GM12801 (cell line): ENCODE results near the gene KCNK2.

Experiments used
- TF ChIP-seq, protein P1 (sequence below): IDR thresholded peaks from one replicate; pipeline ENCODE4 v1.5.1; 2011; ENCODE audit warnings: control low read depth; ENCODE audit not compliant: insufficient read length; ENCODE audit errors: extremely low read depth

The KCNK2 gene

DNA sequence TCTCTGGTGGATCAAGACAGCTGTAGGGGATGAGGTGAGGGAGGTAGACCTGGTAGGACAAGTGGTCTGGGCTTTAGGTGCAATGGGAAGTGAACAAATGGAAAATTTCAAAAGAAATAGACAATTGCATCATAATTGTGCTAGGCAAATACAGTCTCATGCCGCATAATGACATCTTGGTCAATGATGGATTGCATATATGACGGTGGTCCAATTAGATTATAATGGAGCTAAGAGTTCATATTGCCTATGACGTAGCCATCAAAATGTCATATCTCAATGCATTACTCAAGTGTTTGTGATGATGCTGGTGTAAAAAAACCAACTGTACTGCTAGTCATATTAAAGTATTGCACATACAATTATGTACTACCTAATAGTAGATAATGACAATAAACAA, 19.0 kb downstream of the KCNK2 start:
- TF ChIP-seq, protein P1, sequence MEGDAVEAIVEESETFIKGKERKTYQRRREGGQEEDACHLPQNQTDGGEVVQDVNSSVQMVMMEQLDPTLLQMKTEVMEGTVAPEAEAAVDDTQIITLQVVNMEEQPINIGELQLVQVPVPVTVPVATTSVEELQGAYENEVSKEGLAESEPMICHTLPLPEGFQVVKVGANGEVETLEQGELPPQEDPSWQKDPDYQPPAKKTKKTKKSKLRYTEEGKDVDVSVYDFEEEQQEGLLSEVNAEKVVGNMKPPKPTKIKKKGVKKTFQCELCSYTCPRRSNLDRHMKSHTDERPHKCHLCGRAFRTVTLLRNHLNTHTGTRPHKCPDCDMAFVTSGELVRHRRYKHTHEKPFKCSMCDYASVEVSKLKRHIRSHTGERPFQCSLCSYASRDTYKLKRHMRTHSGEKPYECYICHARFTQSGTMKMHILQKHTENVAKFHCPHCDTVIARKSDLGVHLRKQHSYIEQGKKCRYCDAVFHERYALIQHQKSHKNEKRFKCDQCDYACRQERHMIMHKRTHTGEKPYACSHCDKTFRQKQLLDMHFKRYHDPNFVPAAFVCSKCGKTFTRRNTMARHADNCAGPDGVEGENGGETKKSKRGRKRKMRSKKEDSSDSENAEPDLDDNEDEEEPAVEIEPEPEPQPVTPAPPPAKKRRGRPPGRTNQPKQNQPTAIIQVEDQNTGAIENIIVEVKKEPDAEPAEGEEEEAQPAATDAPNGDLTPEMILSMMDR: no peak

DNA sequence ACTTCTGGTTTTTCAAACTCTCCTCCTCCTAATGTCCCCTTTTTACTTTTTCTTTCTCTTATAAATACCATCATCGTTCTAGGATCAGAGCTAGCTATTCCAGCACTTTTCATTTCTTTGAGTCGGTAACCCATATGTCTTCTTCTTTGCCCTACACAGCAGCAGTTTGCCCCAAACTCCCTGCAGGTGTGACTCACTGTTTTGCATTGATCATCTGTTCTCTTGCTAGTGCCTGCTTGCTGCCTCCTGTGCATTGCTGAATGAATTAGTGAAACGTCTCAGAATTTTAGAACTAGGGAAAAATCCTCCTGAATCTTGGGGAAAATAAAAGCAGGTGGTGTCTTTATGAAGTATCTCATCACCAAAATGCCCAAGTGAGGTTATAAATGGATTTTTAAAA, 21.7 kb downstream of the KCNK2 start:
- TF ChIP-seq, protein P1: no peak

DNA sequence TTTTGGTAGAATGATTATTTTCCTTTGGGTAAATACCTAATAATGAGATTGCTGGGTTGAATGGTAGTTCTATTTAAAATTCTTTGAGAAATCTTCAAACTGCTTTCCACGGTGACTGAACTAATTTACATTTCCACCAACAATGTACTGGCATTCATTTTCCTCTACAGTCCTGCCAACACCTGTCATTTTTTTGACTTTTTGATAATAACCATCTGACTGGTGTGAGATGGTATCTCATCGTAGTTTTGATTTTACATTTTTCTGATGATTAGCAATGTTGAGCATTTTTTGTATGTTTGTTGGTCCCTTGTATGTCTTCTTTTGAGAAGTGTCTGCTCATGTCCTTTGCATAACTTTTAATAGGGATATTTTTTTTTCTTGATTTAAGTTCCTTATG, 23.5 kb downstream of the KCNK2 start:
- TF ChIP-seq, protein P1: no peak

DNA sequence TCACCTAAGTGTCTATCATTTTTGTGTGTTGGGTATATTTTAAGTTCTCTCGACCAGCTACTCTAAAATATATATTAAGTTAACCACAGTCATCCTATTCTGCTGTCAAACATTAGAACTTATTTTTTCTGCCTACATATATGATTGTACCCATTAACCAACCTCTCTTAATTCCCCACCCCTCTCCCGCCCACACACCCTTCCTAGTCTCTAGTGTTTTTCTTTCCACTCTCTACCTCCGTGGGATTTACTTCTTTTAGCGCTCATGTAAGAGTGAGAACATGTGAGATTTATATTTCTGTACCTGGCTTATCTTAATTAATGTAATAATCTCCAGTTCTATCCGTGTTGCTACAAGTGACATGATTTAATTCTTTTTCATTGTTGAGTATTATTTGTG, 26.6 kb downstream of the KCNK2 start:
- TF ChIP-seq, protein P1: no peak

DNA sequence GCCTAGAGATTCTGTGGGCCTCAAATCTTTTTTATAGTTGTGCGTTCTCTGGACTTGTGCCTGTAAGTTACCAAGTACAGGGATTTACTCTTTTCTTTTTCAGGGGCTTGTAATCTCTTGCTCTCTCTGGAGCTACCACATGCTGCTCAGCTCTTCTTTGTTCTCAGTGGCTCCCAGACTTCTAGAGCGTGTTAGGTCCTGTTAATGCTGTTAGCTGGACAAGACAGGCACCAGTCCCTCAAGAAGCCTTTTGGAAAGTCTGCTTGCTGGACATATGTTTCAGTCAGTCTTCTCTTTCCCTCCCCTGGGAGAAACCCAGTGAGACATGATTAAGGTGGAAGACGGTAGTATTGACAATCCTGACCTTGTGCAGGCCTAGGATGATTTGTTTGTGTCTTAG, 29.4 kb downstream of the KCNK2 start:
- TF ChIP-seq, protein P1: no peak

DNA sequence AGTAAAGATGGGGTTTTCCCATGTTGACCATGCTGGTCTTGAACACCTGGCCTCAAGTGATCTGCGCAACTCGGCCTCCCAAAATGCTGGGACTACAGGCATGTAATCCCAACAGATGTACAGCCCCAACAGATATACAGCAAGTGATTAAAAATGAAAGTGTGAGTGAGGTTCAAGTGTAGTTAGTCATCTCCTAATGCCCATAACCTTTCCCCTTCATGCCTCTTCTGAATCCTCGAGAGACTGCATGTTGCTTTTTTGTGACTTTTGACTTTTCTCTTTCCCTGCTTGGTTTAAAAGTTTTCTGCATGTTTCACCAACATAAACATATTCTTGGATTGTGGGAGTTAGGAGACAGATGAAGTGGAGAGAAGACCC, 31.2 kb downstream of the KCNK2 start:
- TF ChIP-seq, protein P1: no peak

DNA sequence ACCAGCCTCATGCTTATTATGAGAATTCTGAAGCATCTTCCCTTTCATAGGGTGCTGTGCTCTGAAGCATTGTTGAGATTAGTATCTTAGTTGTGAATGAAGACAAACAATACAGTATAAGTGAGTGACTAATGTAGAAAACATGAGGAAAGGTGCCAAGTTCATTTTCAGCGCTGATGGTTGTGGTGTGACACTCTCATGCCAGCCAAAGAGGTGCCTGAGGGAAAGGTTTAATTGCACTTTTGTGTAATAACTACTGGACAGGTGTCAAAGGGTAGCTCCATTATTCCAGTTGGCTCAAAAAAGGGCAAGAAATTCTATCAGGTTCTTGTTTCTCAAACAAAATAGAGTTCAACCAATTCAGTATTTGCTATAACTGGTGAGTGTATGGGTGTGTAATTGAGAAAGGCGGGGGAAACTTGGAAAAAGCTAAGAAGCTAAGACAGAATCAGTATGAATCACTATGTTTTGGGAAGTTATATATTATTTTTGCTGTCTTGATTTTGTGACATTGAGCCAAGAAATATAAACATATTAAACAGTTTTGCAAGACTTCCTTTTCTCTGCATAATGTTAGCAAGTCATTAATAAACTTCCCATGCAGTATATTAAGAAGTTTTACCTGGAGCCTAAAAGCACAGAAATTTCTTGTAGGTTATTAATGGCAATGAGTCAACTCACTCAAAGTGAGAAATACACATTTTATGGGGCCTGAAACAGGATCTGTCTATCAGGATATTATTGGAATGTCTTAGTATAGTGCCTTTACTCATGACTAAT, 31.8 kb downstream of the KCNK2 start:
- TF ChIP-seq, protein P1: no peak
